GM21423 (cell line): ENCODE measurements around the gene SGSM1.

Source experiments
- ATAC-seq: cut with Tn5 transposase; IDR thresholded peaks from one replicate; pipeline ENCODE4 v1.9.1; 2021; ENCODE audit warnings: mild to moderate bottlenecking, moderate library complexity; ENCODE audit not compliant: unreplicated experiment

The SGSM1 gene

DNA sequence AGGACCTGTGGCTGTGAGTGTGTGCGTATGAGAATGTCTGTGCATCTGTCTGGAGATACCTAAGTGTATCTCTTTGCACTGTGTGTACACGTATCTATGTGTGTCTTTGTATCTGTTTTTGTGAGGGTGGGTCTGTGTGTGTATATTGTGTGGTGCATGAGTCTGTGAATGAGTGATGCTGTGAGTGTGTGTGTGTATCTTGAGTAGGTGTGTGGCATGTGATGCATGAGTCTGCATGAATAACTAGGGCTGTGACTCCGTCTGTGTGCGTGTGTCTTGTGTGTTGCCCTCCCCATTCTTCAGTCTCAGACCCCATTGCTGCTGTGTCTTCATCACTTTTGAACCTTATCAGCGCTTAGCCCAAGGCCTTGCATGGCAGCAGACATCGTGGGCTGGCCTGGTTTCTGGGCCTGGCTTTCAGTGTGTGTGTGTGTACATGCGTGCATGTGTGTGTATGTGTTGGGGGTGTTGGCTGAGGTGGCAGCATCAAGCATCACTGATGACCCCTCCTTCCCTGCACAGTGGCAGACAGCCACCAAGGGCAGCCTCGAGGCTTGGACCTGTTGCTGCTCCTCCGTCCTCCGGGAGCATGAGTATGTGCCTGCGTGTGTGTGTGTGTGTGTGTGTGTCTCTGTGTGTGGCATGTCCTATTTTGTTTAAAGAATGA lies 1.4 kb downstream of the SGSM1 start:
- ATAC-seq, result no peak

DNA sequence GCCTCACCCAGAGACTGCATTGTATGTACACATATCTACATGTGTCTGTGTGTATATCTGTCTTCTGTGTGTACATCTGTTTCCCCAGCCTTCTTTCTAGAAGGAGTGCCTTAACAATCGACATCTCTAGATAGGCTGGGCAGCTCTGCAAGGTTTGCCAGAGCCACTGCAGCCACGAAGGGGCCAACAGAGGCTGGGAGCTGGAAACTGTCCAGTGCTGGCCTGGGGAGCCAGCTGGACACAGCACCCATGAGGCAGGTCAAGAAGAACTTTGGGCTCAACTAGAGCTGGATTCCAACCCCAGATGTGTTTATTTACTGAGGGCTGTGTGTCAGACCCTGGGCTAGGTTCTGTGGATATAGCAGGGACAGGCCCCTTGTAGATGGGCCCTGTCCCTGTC lies 3.3 kb downstream of the SGSM1 start:
- no peak for ATAC-seq

DNA sequence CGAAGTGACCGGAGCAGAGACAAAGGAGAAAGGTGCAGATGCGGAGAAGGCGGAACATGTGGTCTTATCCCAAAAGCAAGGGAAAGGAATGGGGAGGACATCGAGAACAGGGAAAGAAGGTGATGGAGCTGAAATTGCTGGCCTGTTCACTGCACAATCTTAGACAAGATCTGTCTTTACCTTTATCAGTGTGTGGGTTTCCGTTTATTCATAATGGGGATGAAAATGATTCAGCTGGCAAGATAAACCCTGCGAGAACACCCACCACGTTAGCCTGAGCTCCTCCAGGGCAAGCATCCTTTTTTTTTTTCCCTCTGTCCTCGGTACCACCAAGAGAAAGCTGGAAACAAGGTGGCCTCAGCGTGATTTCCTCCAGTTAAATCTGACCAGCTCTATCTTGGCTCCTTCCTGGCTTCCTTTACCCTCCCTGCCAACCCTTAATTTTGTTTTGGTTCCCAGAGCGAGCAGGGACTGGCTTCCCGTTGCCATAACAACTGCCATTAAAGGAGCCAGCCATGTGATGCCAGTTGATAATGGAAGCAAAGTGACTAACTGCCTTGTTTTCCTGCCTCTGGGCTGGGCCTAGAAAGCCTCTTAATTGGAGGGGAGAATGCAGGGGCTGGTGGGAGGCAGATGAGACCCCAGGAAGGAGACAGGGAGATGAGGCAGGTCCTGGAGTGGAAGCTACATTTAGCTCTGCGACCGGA lies 4.2 kb downstream of the SGSM1 start:
- no peak for ATAC-seq

DNA sequence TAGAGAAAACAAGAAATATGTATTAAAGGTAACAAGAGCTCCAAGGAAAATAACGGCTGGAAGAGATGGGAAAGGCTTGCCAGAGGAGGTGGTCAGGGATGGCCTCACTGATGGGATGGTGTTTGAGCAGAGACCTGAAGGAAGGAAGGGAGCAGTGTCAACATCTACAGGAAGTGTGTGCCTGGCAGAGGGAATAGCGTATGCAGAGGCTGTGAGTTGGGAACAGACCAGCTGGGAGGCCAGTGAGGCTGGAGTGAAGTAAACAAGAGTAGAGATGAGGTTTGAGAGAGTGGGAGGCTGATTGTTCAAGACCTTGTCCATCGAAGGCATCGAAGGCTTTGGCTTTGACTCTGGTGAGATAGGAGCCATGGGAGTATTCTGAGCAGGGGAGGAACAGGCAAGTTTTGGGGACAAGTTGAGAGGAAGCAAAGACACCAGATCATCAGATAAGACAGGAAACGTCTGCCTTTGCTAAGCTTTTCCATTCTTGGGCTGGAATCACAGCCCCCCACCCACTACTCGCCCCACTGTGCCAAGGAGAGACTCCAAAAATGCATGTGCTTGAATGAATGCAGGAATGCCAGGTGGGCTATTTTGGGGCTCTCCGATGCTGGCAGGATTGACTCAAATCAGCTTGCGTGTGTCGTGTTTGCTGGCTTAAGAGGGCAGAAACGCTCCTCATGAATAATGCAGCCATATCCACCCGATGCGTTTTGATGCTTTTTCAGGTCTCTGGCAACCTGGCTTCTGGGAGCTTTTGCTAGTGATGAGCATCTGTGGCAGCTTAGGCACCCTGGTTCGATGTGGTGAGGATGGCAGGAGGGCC lies 7.2 kb downstream of the SGSM1 start:
- ATAC-seq, result no peak

DNA sequence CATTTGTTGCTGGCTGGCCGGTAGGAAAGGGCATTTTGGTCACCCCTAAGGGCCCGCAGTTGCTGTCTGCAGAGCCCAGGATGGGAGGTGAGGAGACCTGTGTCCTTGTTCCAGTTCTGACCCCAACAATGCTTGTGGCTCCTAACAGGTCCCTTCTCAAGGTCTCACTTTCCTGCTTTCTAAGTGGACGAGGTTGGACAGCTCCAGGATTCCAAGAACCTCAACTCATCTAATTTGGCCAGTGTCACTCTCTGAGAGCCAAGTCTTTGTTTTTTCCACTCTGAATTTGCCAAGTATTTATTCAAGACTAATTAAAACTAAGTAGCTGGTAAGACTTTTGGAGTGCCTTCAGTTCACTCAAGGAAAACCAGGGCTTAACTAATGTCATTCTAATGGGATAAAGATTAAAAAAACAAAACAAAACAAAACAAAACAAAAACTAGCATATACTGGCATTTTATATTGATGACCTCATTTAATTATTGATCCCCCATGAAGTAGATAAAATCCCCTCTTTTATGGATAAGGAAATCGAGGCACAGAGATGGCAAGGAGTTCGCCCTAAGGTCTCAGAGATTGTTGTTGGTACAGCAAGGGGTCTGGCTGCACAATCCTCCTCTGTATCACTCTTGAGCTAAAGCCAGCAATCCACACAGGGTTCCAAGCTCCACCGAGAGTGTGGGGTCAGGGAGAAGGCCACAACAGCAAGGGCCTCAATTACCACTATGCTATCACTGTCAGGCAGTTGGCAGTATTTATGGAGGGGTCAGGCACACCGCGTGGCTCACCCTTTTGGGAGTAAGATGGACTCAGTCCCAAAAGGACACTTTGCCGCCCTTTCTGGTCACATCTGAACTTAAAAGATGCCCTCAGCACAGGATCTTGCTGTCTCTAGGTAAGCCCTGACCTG lies 8.1 kb downstream of the SGSM1 start:
- ATAC-seq, result no peak

DNA sequence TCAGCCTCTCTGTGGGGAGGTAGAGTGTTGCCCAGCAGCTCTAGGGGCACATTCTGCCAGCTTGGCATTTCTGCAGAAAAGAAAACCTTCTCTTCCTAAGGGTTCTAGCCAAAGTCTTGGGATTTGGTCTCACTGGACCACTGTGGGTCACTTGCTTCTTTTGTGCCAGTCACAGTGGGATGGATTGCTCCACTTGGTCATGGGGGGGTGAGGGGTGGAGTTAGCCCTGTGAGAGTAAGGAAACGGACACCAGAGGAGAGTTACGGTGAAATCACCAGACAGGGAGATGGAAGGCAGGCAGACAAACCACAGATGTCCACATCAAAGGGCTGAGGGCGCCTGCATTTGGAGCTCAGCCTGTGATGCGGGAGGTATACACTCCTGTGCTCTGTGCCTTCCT lies 10.8 kb downstream of the SGSM1 start:
- ATAC-seq, result no peak

DNA sequence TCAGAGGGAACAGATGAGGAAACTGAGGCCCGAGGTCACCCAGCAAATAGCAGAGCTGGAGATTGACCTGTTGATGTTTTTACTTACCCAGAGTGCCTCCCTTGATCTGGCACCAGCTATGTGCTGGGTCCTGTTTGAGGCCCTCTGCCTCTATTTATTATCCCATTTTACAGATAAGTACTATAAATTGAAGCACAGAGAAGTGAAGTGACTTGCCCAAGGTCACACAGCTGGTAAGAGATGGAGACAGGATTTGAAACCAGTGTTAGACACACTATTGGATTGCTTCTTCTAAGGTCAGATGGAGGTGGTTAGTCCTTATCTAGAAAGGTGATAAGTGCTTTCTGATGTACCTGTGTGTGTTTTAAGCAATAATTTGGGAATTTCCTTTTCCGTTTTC lies 13.5 kb downstream of the SGSM1 start:
- ATAC-seq, result no peak

DNA sequence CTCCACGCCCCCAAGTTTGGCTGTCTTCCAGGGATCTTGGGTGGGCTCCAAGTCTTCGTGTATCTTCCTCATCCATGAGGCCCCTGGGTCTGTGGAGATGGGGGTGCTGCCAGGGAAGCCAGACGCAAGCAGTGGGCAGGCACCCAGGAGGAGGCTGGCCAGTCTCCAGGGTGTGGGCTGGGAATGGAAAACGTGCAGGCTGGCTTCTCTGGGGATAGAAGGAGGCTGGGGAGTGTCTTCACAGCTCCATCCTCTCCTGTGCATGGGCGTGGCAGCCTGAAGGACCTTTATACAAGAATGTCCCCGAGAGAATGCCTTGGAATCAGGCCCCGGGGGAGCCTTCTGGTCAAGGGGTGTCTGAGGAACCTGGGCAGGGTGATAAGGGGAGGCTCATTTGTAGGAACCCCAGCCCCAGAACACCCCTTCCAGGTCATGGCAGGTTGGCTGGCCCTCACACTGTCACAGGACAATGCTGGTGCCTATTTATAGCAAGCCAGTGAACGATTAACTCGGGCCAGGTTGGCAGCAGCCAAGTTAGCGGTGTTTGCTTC lies 14.0 kb downstream of the SGSM1 start:
- ATAC-seq, result no peak

DNA sequence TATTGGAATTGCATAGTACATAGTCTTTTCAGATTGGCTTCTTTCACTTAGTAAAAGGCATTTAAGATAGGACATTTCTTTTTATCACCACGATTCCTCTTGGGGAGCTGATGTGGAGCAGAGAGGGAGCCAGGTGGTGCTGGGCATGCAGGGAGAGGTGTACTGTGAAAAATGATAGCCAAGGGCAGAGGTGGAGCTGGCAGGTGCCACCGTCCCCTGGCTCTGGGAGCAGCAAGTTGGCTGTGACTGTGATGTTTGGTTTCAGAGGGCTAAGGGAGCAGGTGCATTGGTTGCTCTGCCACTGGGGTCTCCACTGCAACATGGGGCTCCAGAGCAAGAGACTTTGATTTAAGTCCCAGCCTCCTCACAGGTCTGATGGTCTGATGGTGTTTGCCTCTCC lies 16.5 kb downstream of the SGSM1 start:
- ATAC-seq, result no peak

DNA sequence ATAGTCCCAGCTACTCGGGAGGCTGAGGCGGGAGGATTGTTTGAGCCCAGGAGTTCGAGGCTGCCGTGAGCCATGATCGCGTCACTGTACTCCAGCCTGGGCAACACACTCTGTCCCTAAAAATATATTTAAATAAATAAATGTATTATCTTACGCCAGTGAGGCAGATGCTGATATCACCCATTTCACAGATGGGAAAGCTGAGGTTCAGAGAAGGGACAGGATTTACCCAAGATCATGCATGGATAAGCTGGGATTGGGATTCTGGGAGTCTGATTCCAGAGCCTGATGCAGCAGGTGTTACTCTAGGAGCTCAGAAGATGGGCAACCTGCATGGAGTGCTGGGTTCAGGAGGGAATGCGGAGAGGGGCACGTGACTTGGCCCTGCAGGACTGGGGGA lies 17.8 kb downstream of the SGSM1 start:
- no peak for ATAC-seq

DNA sequence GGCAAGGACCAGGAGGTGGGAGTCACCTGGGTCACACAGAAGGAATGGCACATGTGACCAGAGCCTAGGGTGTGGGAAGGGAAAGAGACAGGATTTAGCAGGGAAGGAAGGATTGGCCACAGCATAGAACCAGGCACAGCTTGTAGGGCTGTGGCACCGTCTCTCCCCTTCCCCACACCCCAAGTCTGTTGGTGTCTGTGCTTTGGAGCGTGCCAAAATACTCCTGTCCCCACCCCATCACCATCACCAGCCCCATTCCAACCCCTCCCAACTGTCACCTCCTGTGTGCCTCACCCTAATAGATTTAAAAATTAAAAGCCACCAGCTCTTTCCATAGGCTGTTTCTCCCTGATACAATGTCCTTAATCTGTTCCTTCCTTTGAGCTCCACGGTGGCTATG lies 18.2 kb downstream of the SGSM1 start:
- no peak for ATAC-seq

DNA sequence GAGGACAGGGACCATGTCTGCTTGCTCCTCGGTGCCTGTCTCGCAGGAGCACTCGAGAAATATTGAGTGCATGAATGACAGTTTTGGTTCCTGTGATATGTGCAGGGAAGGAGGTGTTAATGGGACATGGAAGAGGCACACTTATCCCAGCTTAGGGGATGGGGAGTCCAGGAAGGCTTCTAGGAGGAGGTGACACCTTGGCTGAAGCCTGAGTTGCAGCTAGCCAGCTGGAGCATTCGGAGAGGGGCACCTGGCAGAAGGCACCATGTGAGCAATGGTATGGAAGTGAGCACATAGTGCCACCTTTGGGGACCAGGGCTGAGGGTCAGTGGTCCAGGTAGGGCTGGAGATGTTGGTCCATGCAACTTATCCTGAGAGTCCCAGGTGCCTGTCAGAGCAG lies 18.9 kb downstream of the SGSM1 start:
- ATAC-seq, result no peak

DNA sequence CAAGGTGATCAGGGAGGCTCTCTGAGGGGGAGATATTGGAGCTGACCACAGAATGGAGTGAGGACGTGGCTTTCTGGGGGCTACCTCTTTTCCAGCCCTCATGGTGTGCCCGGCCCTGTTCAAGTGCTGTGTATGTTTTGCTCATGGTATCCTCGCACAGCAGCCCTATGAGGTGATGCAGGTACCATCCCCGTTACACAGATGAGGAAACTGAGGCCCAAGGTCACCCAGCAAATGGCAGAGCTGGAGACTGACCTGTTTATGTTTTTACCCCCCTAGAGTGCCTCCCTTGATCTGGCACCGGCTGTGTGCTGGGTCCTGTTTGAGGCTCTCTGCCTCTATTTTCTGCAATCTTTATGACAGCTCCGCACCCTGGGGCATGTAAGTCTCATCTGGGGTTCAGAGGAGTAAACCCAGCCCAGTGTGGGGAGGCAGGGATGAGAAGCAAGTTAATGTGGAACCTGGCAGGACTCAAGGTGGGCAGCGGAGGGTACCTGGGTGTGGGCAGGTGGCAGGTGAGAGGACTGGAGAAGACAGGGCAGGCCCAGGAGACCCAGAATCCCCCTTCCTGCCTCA lies 20.8 kb downstream of the SGSM1 start:
- ATAC-seq, result no peak

DNA sequence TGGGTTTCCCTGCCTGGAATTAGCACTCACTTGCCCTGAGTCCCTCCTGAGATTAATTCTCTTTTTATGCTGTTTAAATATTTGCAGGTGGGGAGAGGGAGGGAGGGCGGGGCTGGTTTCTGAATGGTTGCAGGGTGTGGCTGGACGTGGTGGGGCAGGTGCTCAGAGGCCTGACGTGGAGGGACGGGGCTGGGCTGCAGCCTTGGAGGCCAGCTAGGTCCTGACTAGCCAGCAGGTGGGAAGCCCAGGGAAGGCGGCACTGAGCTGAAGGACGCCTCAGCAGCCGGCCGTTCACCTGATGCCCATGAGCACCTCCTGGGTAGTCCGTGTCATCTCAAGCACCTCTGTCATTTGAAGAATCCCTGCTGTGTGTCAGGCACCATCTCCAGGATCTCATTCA lies 21.3 kb downstream of the SGSM1 start:
- no peak for ATAC-seq

DNA sequence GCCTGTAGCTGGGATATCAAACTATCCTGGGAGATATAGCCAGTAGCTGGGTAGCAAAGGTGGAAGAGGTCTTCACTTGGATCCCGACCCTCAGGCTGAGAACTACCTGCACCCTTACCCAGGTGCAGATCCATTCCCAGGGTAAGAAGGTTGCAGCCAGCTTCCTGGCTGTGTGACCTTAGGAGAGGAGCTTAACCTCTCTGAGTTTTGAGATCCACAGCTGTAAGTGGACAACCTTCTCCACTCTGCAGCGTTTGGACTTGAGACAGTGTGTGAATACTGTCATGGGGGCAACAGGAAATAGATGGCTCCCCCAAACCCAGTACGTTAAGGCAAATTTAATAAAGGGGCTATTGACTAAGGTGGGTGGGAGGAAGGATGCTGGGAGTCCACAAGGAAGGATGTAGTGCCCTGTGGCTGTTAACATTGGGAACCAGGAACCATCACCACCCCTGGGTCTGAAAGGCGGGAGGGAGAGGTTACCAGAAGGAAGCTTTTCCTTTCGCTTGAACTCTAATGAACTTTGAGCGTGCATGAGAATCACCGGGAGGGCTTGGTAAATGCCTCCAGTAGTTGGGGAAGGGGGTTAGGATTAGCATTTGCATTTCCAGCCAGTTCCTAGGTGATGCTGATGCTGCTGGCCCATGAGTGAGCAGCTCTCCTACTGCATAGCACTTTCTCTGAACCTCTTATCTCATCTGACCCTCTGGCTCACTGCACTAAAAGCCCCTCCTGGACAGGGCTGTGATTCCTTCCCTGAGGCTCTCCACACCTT lies 24.4 kb downstream of the SGSM1 start:
- no peak for ATAC-seq

DNA sequence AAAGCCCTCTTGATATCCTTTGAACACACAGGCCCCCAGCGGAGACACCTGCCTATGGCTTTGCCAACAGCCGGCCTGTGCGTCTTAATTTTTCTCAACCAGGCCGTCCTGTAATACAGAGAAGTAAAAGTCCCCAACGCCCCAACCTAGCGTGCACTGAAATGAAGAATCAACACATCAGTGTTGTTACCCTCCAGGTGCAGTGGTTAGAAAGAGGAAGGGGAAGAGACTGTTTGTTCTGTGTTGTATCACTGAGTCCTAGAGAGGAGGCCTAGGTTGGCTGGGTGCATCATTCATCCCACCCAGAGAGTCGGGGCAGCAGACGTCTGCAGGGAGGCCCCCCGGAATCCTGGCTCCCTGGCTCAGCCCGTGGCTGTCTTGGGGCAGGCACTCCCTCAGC lies 25.7 kb downstream of the SGSM1 start:
- no peak for ATAC-seq

DNA sequence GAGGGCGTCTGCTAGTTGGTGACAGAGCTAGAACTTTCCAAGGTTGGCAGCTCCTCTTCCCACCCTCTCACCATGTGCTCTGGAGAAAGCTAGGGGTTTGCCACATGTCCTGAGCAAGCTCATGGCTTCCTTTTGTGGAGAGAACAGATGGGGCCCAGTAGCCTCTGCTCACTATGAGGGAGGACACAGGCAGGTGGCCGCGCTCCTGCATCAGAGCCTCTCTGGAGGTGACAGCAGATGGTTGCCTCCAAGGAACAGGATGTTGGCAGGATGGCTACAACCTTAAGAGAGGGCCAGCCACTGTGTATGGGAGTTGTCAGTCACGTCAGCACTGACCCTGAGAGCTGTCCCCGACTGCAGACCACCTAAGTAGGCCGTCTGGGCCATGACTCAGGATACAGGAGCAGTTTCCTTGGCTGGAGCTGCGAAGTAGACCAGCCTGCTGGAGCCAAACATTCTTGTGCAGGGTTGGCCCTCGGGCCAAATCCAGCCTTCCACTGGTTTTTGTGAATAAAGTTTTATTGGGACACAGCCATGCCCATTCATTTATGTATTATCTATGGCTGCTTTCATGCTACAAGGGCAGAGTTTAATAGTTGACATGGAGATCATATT lies 28.0 kb downstream of the SGSM1 start:
- ATAC-seq, result no peak

DNA sequence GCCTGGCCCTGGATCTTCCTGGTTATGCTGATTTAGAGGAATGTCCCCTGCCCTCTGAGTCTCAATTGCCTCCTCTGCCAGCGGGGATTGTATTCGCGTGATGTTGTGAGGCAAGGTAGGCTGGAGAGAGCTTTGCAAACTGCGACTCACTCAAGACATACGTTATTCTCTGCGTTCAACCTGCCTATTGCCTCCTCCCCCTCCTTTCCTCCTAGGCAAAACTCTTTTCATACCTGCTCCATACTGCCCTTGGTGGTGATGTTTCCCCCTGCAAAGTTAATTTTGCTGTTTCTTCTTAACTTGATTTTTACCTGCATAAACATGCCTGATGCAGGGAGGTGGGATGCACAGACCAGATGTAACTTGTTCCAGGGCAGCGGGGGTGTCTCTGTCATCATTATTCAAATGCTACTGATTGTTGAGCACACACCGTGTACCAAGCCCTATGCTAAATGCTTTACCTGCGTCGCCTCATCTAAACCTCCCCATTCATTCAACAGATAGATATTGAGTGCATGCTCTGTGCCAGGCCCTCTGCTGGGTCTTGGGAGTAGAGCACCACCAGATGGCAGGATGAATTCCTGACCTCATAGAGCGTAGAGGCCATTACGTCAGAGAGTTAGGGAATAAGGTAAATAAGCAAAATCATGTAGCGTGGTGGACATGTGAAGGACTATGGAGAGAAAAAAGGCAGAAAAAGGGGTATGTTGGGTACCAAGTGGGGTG lies 29.0 kb downstream of the SGSM1 start:
- no peak for ATAC-seq
